Measurements from ENCODE around the gene LCN15. TPM values are rescaled to one million over a fixed set of nuclear protein-coding genes. Genes with fewer than 3 reads are reported as not detected.

Gene LCN15
- total and polyA plus RNA-seq, 2 of the 13 experiments (the other 11 are each of a cell fraction or from before 2014, with no cell fraction given), result 1.3 to 53.7 TPM

- TF ChIP-seq ARNT (IDR thresholded peaks at IDR 0.05), result no peak
- TF ChIP-seq HIC2 (CRISPR knock-in tag; IDR thresholded peaks at IDR 0.05; ENCODE audit: low read depth), result peak; percentile 18; the same call in 1 of the 2 replicates
- peak; percentile 32; the same call in 1 of the 2 replicates for TF ChIP-seq HOXA3 (CRISPR knock-in tag; IDR thresholded peaks at IDR 0.05)
- TF ChIP-seq SPEN (CRISPR knock-in tag; IDR thresholded peaks at IDR 0.05; ENCODE audit: low read depth), result peak; percentile 58
- TF ChIP-seq FOXA3 (CRISPR knock-in tag; IDR thresholded peaks at IDR 0.05), result no peak
- TF ChIP-seq LCORL (IDR thresholded peaks at IDR 0.05), result no peak
- TF ChIP-seq LCORL (CRISPR knock-in tag; IDR thresholded peaks at IDR 0.05), result peak; percentile 60
- peak; percentile 37; the same call in 1 of the 2 replicates for TF ChIP-seq MED1 (CRISPR knock-in tag; IDR thresholded peaks at IDR 0.05)
- TF ChIP-seq ZNF816 (CRISPR knock-in tag; IDR thresholded peaks at IDR 0.05; ENCODE audit: borderline replicate concordance), result 0 out of 2 replicates have a peak, but pooled peaks have one; percentile 29
- peak; percentile 22; the same call in 1 of the 2 replicates for TF ChIP-seq THAP9 (CRISPR knock-in tag; IDR thresholded peaks at IDR 0.05; ENCODE audit: borderline replicate concordance)
- peak; percentile 84 for TF ChIP-seq ZNF687 (CRISPR knock-in tag; IDR thresholded peaks at IDR 0.05)
- no peak for TF ChIP-seq ZNF678 (CRISPR knock-in tag; IDR thresholded peaks at IDR 0.05)
- TF ChIP-seq DDIT3 (CRISPR knock-in tag; IDR thresholded peaks at IDR 0.05), result no peak
- peak; percentile 27 for TF ChIP-seq YY1 (IDR thresholded peaks at IDR 0.05; ENCODE audit: insufficient read depth, insufficient replicate concordance, low read depth, low read length)
- no peak for TF ChIP-seq SETDB1 (CRISPR knock-in tag; IDR thresholded peaks at IDR 0.05; ENCODE audit: borderline replicate concordance)
- no peak for TF ChIP-seq ZSCAN25 (CRISPR knock-in tag; IDR thresholded peaks at IDR 0.05)
- no peak for TF ChIP-seq ZNF737 (CRISPR knock-in tag; IDR thresholded peaks at IDR 0.05; ENCODE audit: borderline replicate concordance)
- TF ChIP-seq HNF4A (CRISPR knock-in tag; IDR thresholded peaks at IDR 0.05), result peak; percentile 36
- TF ChIP-seq ZFX (CRISPR knock-in tag; IDR thresholded peaks at IDR 0.05; ENCODE audit: low read depth), result peak; percentile 45
- no peak for TF ChIP-seq ZNF10 (CRISPR knock-in tag; IDR thresholded peaks at IDR 0.05; ENCODE audit: borderline replicate concordance, low read depth)
Observed at GRCh38 chr9:136762221-136762691, 2.1 kb downstream of the LCN15 start (continued).
